NCI-H187 (cell line): ENCODE measurements around the gene NSMF.
"Not testable (repeated sequence)": the region's sequence is repeated elsewhere in the genome, so short reads cannot be mapped to it uniquely, and the experiment has no call there.

Experiments
- DNase-seq, 2 experiments: peaks; one replicate each; lab custom pipeline; 2025; lab: John Stamatoyannopoulos, UW

NSMF gene

DNA sequence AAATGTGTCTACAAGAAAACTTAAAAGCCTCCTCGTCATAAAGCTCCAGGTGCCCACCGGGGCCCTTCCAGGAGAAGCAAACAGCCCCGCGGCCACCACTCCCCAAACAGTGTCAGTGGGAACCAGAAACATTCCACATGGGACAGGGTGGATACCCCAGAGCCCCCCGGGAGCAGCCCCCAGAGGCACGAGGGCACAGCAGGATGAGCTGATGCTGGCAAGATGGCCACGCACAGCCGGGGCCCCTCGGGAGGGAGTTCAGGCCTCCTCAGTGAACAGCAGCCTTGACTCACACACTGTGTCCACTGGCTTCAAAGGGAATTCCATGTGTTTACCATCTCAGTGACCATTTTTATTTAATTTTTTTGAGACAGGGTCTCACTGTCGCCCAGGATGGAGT lies 46.7 kb downstream of the NSMF start:
- DNase-seq = no peak

DNA sequence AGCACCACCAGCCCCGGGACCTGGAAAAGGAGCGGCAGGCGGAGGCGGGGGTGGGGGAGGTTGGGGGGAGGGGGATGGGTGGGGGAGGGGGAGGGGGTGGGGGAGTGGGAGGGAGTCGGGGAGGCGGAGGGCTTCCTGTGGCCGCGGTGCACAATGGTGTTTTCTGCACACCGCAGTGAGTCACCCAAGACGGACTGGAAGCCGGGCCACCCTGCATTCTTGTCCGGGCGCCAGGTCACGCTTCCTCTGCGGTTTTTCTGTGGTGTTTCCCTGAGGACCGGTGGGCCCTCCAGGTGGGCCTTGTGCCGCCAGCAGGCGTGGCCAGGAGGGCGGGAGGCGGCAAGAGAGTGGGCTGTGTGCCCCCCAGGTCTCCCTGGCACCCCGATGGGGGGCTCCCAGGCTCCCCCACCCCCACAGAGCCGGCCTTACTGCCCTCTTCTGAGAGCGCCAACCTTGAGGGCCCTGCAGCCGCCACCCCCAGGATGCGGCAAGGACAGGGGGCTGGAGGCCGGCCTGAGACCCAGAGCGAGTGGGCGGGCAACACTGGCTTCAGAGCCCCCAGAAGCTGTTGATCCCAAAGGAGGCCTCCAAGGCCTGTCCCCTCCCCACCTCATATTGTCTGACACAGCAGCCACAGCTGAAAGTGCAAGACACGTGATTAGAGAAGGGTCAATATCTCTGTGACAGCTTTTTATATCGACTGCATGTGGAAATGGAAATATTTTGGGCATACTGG lies 47.3 kb downstream of the NSMF start:
- no peak for DNase-seq

DNA sequence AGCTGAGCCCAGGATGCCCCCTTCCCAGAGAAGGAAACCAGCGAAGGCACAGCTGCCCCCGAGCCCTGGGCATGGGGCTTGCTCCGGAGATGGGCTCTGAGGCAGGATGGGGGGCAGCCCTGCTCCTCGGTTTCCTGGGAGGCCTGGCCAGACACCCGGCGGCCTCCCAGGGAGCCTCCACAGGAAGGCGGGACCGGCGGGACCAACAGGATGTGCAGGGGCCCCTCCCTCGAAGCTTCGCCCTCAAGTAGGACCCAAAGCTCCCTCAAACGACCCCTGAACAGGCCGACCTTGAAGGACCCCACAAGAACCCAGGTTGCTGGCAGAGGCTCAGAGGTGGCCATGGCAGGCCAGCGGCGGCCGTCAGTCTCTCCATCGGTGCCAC lies 47.9 kb downstream of the NSMF start:
- DNase-seq = no peak

DNA sequence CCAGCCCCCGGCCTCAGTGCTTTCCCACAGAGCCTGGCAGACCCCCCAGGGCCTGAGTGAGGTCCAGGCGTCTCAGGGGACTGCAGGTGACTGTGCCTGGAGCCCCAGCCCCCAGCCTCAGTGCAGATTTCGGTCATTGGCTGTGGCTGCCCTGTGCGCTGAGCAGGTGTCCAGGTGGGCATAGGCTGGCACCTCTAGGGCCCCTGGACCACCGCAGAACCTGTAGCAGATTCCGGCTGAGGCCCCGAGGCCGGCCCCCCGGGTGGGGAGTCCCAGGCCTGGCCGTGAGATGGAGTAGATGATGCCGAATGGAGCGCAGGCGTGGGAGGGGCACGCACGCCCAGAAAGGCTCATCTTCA lies 48.3 kb downstream of the NSMF start:
- DNase-seq = no peak

DNA sequence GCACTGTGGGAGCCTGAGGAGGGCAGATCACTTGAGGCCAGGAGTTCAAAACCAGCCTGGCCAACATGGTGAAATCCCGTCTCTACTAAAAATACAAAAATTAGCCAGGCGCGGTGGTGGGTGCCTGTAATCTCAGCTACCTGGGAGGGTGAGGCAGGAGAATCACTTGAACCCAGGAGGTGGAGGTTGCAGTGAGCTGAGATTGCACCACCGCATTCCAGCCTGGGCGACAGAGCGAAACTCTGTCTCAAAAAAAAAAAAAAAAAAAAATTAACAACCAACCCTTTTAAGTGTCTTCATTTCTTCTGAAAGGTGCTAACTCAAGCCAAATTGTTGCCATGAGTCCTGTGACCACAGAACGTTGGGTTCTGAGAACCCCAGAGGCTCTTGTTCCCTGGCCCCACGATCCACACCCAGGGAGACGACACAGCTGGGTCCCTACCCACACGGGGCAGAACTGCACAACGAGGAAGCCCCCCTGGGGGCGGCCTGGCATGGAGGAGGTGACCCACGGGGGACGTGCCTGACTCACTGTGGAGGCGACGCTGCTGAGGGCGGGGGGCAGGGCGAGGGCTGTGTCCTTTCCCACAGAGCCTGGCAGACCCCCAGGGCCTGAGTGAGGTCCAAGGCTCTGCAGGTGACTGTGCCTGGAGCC lies 48.8 kb downstream of the NSMF start:
- DNase-seq = not testable (repeated sequence)

DNA sequence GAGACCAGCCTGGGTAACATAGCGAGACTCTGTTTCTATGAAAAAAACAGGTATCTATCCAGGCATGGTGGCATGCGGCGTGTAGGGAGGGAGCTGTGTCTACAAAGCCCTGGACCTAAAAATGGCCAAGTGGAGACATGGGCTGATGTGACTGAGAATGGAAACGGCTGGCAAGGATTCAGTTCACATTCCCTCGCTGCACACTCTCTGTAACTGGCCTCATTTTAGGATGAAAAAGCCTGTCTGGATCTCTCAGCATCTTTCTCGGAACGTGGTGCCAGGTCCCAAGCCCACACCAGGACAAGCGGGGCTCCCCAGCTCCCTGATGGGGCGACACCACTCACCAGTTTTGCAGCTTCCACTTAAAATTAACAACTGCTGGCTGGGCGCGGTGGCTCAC lies 49.6 kb downstream of the NSMF start:
- DNase-seq = no peak

DNA sequence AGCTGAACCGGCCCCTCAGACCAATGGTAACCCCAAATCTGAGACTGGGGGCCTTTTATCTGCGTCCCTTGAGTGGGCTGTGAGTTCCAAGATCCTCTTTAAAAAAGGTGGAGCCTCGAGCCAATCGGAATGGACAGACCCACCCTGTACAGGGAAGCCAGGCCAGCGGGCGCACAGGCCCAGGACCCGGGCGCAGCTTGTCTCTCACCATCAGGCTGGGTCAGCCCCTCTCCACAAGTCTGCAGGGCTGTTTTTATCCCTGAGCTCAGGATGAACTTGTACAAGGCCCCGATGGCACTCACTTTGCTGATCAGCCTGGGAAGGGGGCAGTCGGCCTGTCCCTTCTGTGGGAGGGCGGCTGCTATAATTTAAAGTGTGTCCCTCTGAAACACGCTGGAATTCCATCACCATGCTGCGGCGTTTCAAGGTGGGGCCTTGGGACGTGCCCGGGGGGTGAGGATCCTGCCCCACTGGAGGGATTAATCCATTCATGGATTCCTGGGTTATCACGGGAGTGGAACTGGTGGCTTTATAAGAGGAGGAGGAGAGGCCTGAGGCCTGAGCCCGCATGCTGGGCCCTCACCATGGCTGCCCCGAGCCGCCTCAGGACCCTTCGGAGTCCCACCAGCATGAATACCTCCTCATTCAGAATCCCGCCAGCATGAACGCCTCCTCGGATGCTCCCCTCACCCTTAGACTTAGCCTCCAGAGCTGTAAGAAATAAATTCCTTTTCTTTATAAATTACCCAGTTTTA lies 50.3 kb downstream of the NSMF start:
- DNase-seq = no peak

DNA sequence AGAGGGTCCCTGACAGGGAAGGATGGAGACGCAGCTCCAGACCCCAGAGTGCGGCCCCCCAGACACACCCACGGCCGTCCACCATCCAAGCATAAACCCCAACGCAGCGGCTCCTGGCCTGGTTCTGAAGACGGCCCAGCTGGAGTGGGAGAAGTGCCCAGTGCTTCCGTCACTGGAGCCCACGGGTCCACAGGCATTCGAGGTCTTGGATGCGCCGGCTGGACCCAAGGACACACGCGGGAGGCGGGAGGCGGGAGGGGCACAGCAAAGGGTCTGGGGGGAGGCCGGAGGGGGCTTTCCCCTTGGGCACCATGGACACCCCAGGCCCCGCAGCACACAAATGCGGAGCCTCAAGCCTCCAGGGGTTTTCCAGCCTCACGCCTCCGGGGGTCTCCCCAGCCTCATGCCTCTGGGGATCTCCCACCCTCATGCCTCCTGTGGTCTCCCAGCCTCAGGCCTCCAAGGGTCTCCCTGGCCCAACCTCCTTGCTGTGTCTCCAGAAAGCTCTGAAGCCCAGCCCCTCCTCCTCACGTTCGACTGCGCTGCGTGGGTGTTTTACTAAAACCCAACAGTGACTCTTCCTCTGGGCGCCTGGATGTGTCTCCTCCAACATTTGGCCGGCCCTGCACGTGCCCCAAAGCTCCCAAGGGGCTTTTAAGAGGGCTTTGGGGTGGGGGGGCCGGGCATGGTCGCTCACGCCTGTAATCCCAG lies 51.4 kb downstream of the NSMF start:
- DNase-seq = no peak

DNA sequence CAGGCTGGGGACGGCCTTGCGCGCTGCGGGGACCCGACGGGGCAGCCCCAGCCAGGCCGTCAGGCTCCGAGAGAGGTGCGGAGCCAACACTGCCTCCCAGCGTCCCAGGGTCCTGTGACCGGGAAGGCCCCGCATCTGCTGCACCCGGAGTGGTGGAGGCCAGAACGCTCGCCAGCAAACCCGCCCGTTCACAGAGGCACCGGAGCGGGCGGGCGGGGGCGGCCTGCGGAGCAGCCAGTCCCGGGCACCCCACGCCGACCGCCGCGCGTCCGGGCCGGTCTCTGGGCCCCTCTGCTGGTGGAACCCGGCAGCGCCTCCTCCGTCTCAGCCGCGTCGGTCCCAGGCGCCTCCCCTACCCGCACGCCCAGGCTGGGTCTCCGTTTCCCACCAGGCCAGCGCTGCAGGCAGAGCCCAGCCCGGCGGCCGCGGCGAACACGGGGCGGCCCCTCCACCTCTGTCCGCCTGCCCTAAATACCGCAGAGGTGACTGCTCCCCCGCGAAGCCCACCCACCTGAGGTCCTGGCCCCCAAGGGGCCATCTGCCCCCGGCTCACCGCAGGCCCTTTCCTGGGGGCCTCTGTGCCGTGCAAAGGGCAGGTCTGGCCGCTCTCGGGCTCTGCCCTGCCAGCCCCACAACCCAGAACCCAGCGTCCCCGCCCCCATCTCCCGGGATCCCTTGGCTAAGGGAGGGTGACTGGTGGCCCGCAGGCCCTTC lies 52.1 kb downstream of the NSMF start:
- DNase-seq = no peak

DNA sequence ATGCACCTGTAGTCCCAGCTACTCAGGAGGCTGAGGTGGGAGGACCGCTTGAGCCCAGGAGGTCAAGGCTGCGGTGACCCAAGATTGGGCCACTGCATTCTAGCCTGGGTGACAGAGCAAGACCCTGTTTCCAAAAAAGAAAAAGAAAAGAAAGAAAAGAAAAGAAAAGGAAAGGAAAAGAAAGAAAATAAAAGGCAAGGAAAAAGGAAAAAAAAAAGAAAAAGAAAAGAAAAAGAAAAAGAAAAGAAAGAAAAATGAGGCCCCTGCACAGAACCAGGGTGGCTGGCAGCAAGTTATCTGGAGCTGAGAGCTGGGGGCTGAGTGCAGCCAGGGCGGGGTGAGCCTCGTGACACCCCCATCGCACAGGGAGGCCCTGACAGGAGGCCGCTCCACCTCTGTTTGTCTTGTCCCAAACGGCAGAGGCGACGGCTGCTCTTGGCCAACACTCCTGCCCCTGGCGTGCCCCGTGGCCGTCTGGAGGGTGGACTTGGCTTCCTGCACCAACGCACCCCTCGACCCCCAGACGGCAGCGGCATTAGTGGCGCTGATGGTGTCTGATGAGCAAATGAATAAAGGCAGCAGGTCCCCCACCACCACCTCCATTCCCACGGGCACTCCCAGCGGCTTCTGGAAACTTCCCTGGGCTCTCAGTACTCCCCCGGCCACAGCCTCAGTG lies 52.9 kb downstream of the NSMF start:
- DNase-seq = no peak

DNA sequence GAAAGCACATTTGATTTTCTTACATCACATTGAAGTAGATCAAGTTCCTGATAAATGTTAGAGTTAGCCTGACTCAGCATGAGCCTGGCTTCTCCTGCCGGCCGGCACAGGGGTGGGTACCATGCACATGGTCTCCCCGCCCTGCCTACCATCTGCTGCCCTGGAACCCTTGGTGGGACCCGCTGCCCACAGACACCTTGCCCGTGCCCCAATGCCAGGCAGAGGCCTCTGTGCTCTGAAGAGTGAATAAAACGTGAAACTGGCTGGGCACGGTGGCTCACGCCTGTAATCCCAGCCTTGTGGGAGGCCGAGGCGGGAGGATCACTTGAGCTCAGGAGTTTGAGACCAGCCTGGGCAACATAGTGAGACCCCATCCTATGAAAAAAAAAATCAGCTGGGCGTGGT lies 53.5 kb downstream of the NSMF start:
- no peak for DNase-seq

DNA sequence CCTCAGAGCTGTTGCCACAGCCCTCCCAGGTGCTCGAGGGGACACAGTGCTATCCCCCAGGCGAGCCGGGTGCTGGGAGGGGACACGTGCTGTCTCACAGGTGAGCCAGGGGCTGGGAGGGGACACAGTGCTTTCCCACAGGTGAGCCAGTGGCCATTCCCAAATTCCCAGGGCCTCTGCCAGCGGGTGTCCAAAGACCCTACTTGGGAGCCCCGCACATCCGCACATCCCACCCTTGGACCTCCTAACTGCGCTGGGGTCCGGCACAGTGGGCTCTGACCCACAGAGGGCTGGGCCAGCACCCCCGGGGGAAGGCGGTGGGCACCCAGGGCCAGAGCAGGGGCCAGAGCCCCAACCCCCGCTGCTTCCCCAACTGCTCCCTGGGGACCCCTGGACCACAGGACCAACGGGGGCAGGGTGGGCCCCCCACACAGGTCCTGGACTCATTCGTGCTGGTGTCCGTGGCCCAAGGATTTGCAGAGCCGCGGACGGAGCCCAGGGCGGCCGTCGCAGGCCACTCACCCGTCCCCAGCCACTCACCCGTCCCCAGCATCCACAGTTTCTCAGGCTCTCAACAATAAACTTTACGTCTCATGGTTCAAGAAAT lies 54.1 kb downstream of the NSMF start:
- no peak for DNase-seq

DNA sequence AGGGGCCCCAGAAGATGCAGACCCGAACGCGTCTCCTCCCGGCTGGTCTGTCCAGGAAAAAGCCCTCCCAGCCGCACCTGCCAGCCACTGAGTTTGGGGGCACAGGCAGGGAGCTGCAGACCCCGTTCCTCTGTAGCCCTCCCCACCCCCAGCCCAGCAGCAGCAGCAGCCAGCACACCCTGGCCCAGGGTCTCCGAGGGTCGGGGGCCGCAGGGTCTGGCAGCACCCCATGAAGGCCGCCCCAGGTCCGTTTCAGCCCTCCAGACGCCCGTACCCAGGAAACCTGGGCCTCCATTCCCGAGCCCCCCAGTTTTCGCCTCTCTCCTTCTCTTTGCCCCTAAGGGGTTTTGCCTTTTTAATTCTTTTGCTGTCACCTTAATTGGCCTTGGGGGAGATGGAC lies 55.9 kb downstream of the NSMF start:
- no peak for DNase-seq

DNA sequence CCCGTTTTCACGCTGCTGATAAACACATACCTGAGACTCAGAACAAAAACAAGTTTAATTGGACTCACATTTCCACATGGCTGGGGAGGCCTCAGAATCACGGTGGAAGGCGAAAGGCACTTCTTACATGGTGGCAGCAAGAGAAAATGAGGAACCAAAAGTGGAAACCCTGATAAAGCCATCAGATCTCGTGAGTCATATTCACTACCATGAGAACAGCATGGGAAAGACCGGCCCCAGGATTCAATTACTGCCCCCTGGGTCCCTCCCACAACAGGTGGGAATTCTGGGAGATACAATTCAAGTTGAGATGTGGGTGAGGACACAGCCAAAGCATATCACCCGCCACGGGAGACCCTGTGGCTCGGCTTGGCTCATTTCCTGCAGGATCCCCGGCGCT lies 56.4 kb downstream of the NSMF start:
- no peak for DNase-seq

DNA sequence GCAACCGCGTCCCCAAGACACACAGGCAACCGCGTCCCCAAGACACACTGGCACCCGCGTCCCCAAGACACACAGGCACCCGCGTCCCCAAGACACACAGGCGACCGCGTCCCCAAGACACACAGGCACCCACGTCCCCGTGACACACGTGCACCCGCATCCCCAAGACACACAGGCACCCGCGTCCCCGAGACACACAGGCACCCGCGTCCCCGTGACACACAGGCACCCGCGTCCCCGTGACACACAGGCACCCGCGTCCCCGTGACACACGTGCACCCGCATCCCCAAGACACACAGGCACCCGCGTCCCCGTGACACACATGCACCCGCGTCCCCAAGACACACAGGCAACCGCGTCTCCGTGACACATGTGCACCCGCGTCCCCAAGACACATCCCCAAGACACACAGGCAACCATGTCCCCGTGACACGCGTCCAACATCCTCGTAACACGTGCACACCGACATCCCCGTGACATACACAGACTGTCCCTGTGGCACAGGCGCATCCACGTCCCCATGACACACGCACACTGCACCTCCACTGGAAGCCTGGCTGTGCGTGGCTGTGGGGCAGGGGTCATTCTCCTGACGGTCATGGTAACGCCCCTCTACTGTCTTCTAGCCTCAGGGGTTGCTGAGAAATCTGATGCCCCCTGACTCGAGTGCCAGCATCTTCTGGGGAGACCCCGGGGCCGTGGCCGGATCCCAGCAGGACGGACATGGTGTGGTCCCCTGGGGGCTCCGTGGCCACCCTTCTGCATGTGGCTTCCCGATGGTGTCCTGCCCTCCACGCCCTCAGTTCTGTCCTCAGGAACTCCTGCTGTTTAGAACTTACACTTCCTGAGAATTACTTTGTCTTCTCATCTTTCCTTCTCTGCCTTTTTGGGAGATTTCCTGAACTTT lies 60.3 kb downstream of the NSMF start:
- DNase-seq = no peak

DNA sequence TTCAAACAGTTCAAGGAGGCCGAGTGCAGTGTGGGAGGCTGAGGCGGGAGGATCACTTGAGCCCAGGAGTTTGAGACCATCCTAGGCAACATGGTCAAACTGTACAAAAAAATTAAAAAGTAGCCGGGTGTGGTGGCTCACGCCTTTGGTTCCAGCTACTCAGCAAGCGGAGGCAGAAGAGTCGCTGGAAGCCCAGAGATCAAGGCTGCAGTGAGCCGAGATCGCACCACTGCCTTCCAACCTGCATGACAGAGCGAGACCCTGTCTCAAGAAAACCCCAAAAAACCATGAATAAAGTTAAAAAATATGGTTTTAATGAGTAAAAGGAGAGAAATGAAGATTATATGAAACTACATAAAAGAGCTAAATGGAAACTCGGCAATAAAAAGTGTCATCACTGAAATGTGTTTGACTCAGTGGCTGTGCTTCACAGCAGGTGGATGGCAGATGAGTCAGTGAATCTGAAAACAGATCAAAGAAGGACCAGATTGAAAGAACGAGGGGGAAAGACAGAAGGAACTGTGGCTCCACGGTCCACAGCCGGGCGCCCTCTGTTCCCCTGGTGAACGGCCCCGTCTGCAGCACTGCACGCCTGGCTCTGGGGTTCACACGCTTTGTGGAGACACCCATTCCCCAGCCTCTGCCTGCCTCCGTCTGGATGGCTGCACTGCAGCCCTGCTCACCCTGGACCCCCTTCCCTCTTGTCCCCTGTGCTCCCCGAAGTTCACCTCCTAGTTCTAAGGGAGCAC lies 61.3 kb downstream of the NSMF start:
- no peak for DNase-seq
